ENCODE results near the gene DOCK3. TPM values are rescaled to one million over a fixed set of nuclear protein-coding genes. Genes with fewer than 3 reads are reported as not detected.

DOCK3 gene
- total RNA-seq, 1 donor from 2014 or later, result 2.7 TPM

- Histone ChIP-seq H3K27ac (no peak overlapping the region), H3K36me3 (no peaks in the 10 kb centered on the region), H3K9me3 (no peaks in the 10 kb centered on the region), H3K4me1 (no peaks in the 10 kb centered on the region), H3K4me3 (no peak overlapping the region), H3K27me3 (no peaks in the 10 kb centered on the region)
- DNase-seq (no peak), ATAC-seq (no peak)
- intact Hi-C loops (cut with DNase I), result no loop called here
- TF ChIP-seq CTCF (IDR thresholded peaks at IDR 0.05), result no peak
Measured at GRCh38 chr3:51031666-51032065, 356.9 kb downstream of the DOCK3 start.

GRCh38 chr3:51035630-51036029 is 360.9 kb downstream of the DOCK3 start:
- Histone ChIP-seq H3K9me3 (no peaks in the 10 kb centered on the region), H3K36me3 (no peaks in the 10 kb centered on the region), H3K27ac (no peak overlapping the region), H3K27me3 (no peaks in the 10 kb centered on the region), H3K4me1 (no peaks in the 10 kb centered on the region), H3K4me3 (no peak overlapping the region)
- DNase-seq (no peak), ATAC-seq (no peak)
- intact Hi-C loops (cut with DNase I), result no loop called here
- no peak for TF ChIP-seq CTCF (IDR thresholded peaks at IDR 0.05)

GRCh38 chr3:51044982-51045381 is 370.3 kb downstream of the DOCK3 start:
- Histone ChIP-seq H3K36me3 (no peaks in the 10 kb centered on the region), H3K9me3 (no peaks in the 10 kb centered on the region), H3K27me3 (no peaks in the 10 kb centered on the region), H3K4me3 (no peak overlapping the region), H3K27ac (no peak overlapping the region), H3K4me1 (no peaks in the 10 kb centered on the region)
- intact Hi-C loops (cut with DNase I), result no loop called here
- ATAC-seq (no peak), DNase-seq (no peak)
- TF ChIP-seq CTCF (IDR thresholded peaks at IDR 0.05), result no peak

- no peak for TF ChIP-seq CTCF (IDR thresholded peaks at IDR 0.05)
- intact Hi-C loops (cut with DNase I), result no loop called here
- no peaks in the 10 kb centered on the region for H3K36me3 ChIP-seq
- H3K27ac ChIP-seq, result no peak overlapping the region
- no peaks in the 10 kb centered on the region for H3K4me1 ChIP-seq
- no peaks in the 10 kb centered on the region for H3K27me3 ChIP-seq
- DNase-seq (no peak), ATAC-seq (no peak)
- H3K4me3 ChIP-seq, result no peak overlapping the region
- no peaks in the 10 kb centered on the region for H3K9me3 ChIP-seq
Measured at GRCh38 chr3:51052562-51052961, 377.8 kb downstream of the DOCK3 start.

- no peak overlapping the region for H3K4me3 ChIP-seq
- no peak overlapping the region for H3K27ac ChIP-seq
- H3K4me1 ChIP-seq, result no peaks in the 10 kb centered on the region
- no peak for TF ChIP-seq CTCF (IDR thresholded peaks at IDR 0.05)
- ATAC-seq (no peak), DNase-seq (no peak)
- intact Hi-C loops (cut with DNase I), result no loop called here
- no peaks in the 10 kb centered on the region for H3K36me3 ChIP-seq
- no peaks in the 10 kb centered on the region for H3K27me3 ChIP-seq
- no peaks in the 10 kb centered on the region for H3K9me3 ChIP-seq
Measured at GRCh38 chr3:51057121-51057520, 382.4 kb downstream of the DOCK3 start.

- intact Hi-C loops (cut with DNase I), result no loop called here
- H3K36me3 ChIP-seq, result no peaks in the 10 kb centered on the region
- DNase-seq (no peak), ATAC-seq (no peak)
- H3K27ac ChIP-seq, result no peak overlapping the region
- H3K4me1 ChIP-seq, result no peaks in the 10 kb centered on the region
- no peak overlapping the region for H3K4me3 ChIP-seq
- H3K9me3 ChIP-seq, result no peaks in the 10 kb centered on the region
- TF ChIP-seq CTCF (IDR thresholded peaks at IDR 0.05), result no peak
- no peaks in the 10 kb centered on the region for H3K27me3 ChIP-seq
Measured at GRCh38 chr3:51063053-51063452, 388.3 kb downstream of the DOCK3 start.
